GM12874 (cell line): ENCODE data around the gene MXD4.

Source experiments
- CTCF ChIP-seq: IDR thresholded peaks from 2 replicates; pipeline ENCODE4 v1.5.1; 2011; ENCODE audit warnings: low read depth, mild to moderate bottlenecking, control low read depth, low read length, moderate library complexity; ENCODE audit not compliant: insufficient read depth

MXD4 gene

GRCh38 chr4:2297606-2298531 lies 36.0 kb upstream of the MXD4 start:
- TF ChIP-seq CTCF = no peak

GRCh38 chr4:2296631-2297601 lies 35.0 kb upstream of the MXD4 start:
- no peak for TF ChIP-seq CTCF

GRCh38 chr4:2295900-2296442 lies 34.1 kb upstream of the MXD4 start:
- no peak for TF ChIP-seq CTCF

- TF ChIP-seq CTCF = no peak
Observed at GRCh38 chr4:2295500-2295899, 33.6 kb upstream of the MXD4 start.

- no peak for TF ChIP-seq CTCF
Observed at GRCh38 chr4:2292646-2293108, 30.8 kb upstream of the MXD4 start.

GRCh38 chr4:2291705-2292645 lies 30.1 kb upstream of the MXD4 start:
- TF ChIP-seq CTCF = no peak
